Activated T-cell treated with anti-CD3 and anti-CD28 coated beads for 24 hours (primary cell): Measurements from ENCODE around the gene GPC1.

Source experiments
- DNase-seq: peaks from one replicate; pipeline ENCODE4 v3.0.0-alpha.2; 2020; ENCODE audit warnings: low read depth

Gene GPC1

GRCh38 chr2:240513549-240514287, 78.3 kb downstream of the GPC1 start:
- peak; percentile 74 for DNase-seq

GRCh38 chr2:240514631-240515030, 79.2 kb downstream of the GPC1 start:
- DNase-seq, result no peak

GRCh38 chr2:240517342-240517741, 81.9 kb downstream of the GPC1 start:
- no peak for DNase-seq
